Liver (tissue), 9 donors: ENCODE data around the gene CSAD. TPM values are rescaled to one million over a fixed set of nuclear protein-coding genes. Genes with fewer than 3 reads are reported as not detected.

Source experiments
- DNase-seq: peaks from one replicate; pipeline ENCODE4 v3.0.0-alpha.2; 2017; ENCODE audit warnings: low spot score
- H3K27ac ChIP-seq, 2 donors: one replicate each; pipeline ENCODE4 v1.7.0; 2013; ENCODE audit warnings: inconsistent platforms in 2 of 2, low read length in 2 of 2, control low read depth in 1 of 2, low read depth in 1 of 2, mild to moderate bottlenecking in 1 of 2
- H3K27me3 ChIP-seq, 4 donors: one replicate each; pipeline versions ENCODE4 v1.6.1 to v1.7.0; 2013; ENCODE audit warnings: low read length in 3 of 4, inconsistent platforms in 1 of 4, mild to moderate bottlenecking in 1 of 4, moderate library complexity in 1 of 4; ENCODE audit not compliant: control insufficient read depth in 4 of 4, insufficient read depth in 4 of 4
- H3K36me3 ChIP-seq, 4 donors: one replicate each; pipeline versions ENCODE4 v1.6.1 to v1.7.0; 2013; ENCODE audit warnings: low read length in 3 of 4, mild to moderate bottlenecking in 3 of 4, low read depth in 1 of 4, moderate library complexity in 1 of 4; ENCODE audit not compliant: control insufficient read depth in 4 of 4, insufficient read depth in 3 of 4
- H3K4me1 ChIP-seq, 4 donors: one replicate each; pipeline versions ENCODE4 v1.6.1 to v1.7.0; 2013; ENCODE audit warnings: low read length in 3 of 4, mild to moderate bottlenecking in 3 of 4, moderate library complexity in 1 of 4; ENCODE audit not compliant: control insufficient read depth in 4 of 4, insufficient read depth in 4 of 4
- H3K4me3 ChIP-seq, 3 donors: one replicate each; pipeline versions ENCODE4 v1.6.1 to v1.7.0; 2013; ENCODE audit warnings: low read length in 3 of 3, control low read depth in 1 of 3, low read depth in 1 of 3, mild to moderate bottlenecking in 1 of 3
- H3K9ac ChIP-seq, 2 donors: one replicate each; pipeline ENCODE4 v1.7.0; 2013; ENCODE audit warnings: low read length in 2 of 2, mild to moderate bottlenecking in 2 of 2, moderate library complexity in 2 of 2, control low read depth in 1 of 2, low read depth in 1 of 2
- H3K9me3 ChIP-seq, 4 donors: one replicate each; pipeline versions ENCODE4 v1.6.1 to v1.7.0; 2013; ENCODE audit warnings: low read length in 3 of 4; ENCODE audit not compliant: control insufficient read depth in 4 of 4
- ATF3 ChIP-seq: IDR thresholded peaks from 2 replicates; pipeline ENCODE4 v1.6.1; 2016; ENCODE audit warnings: antibody characterized with exemption
- CTCF ChIP-seq: fragments of 150-350 bp; IDR thresholded peaks from 2 replicates; pipeline ENCODE4 v1.5.1; 2017; ENCODE audit warnings: improper control_type of control experiment, low read depth, low read length; ENCODE audit not compliant: missing input control
- EGR1 ChIP-seq, 2 donors: IDR thresholded peaks; 2 replicates each; pipeline ENCODE4 v1.6.1; 2016 to 2018; ENCODE audit warnings: antibody characterized with exemption in 2 of 2, low read depth in 2 of 2
- FOXA1 ChIP-seq: IDR thresholded peaks from 2 replicates; pipeline ENCODE4 v1.6.1; 2016; ENCODE audit warnings: antibody characterized with exemption
- FOXA2 ChIP-seq: IDR thresholded peaks from 2 replicates; pipeline ENCODE4 v1.6.1; 2016; ENCODE audit warnings: antibody characterized with exemption
- GABPA ChIP-seq, 2 donors: IDR thresholded peaks in 1 of 2; conservative IDR thresholded peaks in 1 of 2; 2 replicates each; pipeline ENCODE4 v1.6.1; 2016; ENCODE audit warnings: antibody characterized with exemption in 2 of 2, mild to moderate bottlenecking in 1 of 2, moderate library complexity in 1 of 2
- HNF4A ChIP-seq, 2 donors: conservative IDR thresholded peaks; 2 replicates each; pipeline ENCODE4 v1.6.1; 2016; ENCODE audit warnings: antibody characterized with exemption in 2 of 2, mild to moderate bottlenecking in 2 of 2
- HNF4G ChIP-seq: IDR thresholded peaks from 2 replicates; pipeline ENCODE4 v1.6.1; 2016; ENCODE audit warnings: antibody characterized with exemption
- JUND ChIP-seq, 2 donors: IDR thresholded peaks; 2 replicates each; pipeline ENCODE4 v1.6.1; 2016; ENCODE audit warnings: antibody characterized with exemption in 2 of 2
- MAX ChIP-seq: IDR thresholded peaks from 2 replicates; pipeline ENCODE4 v1.6.1; 2016; ENCODE audit warnings: antibody characterized with exemption
- NR2F2 ChIP-seq: IDR thresholded peaks from 2 replicates; pipeline ENCODE4 v1.6.1; 2016; ENCODE audit warnings: antibody characterized with exemption
- RAD21 ChIP-seq, 2 donors: IDR thresholded peaks; 2 replicates each; pipeline ENCODE4 v1.6.1; 2016; ENCODE audit warnings: antibody characterized with exemption in 2 of 2, mild to moderate bottlenecking in 2 of 2
- REST ChIP-seq: IDR thresholded peaks from 2 replicates; pipeline ENCODE4 v1.6.1; 2016; ENCODE audit warnings: antibody characterized with exemption, mild to moderate bottlenecking
- RXRA ChIP-seq, 2 donors: IDR thresholded peaks; 2 replicates each; pipeline ENCODE4 v1.6.1; 2017 to 2018; ENCODE audit warnings: antibody characterized with exemption in 2 of 2, mild to moderate bottlenecking in 1 of 2
- SP1 ChIP-seq: IDR thresholded peaks from 2 replicates; pipeline ENCODE4 v1.6.1; 2018; ENCODE audit warnings: antibody characterized with exemption, mild to moderate bottlenecking
- TAF1 ChIP-seq: conservative IDR thresholded peaks from 2 replicates; pipeline ENCODE4 v1.6.1; 2016; ENCODE audit warnings: antibody characterized with exemption, mild to moderate bottlenecking
- YY1 ChIP-seq: IDR thresholded peaks from 2 replicates; pipeline ENCODE4 v1.6.1; 2016; ENCODE audit warnings: antibody characterized with exemption, mild to moderate bottlenecking
- ZBTB33 ChIP-seq: IDR thresholded peaks from 2 replicates; pipeline ENCODE4 v1.6.1; 2016; ENCODE audit warnings: antibody characterized with exemption
- WGBS: extraction: QIAGEN DNeasy Blood & Tissue Kit; methylation state at CpG from one replicate; pipeline ENCODE4 v1.1.7; 2013; 5-methylcytosine and 5-hydroxymethylcytosine counted together
- polyA plus RNA-seq, 2 donors: library from polyadenylated mRNA; stranded (reverse) in 1 of 2; unstranded in 1 of 2; fragments of 200-250 nt in 1 of 2; fragments of >200 nt in 1 of 2; fragmentation: Nextera tagmentation in 1 of 2; extraction: Ambion mirVana in 1 of 2; gene quantifications; one replicate each; pipeline versions ENCODE4 v1.2.1 to v1.2.3, GENCODE V29; 2013 to 2015
- total RNA-seq, 2 donors: library from RNA; depleted of rRNA; stranded (reverse); fragments of >200 nt; gene quantifications; one replicate each; pipeline ENCODE4 v1.2.3, GENCODE V29; 2014
- donor health status: healthy.
- donor health status: healthy.
- donor health status: healthy.
- donor health status: healthy.
- donor health status: healthy.

CSAD gene
- total and polyA plus RNA-seq, 4 donors, result 4.4 to 41.5 (median 35.1) TPM

- Histone ChIP-seq H3K4me3 (no peak overlapping the region), H3K9ac (no peak overlapping the region), H3K36me3 (no peaks in the 10 kb centered on the region), H3K27me3 (peaks cover 0 to 13% (median 0%) of the 10 kb centered on the region in 4 donors), H3K27ac (no peak overlapping the region), H3K4me1 (peaks cover 0 to 4% (median 2%) of the 10 kb centered on the region in 4 donors), H3K9me3 (no peaks in the 10 kb centered on the region)
- WGBS, result 68% methylated on average over 10 of the region's 10 CpGs
- DNase-seq, result no peak
- TF ChIP-seq MAX, result no peak
- no peak for TF ChIP-seq EGR1 (IDR thresholded peaks at IDR 0.05; ENCODE audit: low read depth in 2 of 2)
- no peak for TF ChIP-seq NR2F2
- TF ChIP-seq SP1, result no peak
- no peak for TF ChIP-seq TAF1
- TF ChIP-seq FOXA2, result no peak
- no peak for TF ChIP-seq JUND (IDR thresholded peaks at IDR 0.05)
- no peak for TF ChIP-seq YY1
- TF ChIP-seq ATF3, result no peak
- no peak for TF ChIP-seq CTCF
- TF ChIP-seq GABPA (IDR thresholded peaks at IDR 0.05 in 1 of 2, conservative IDR thresholded peaks at IDR 0.05 in 1 of 2), result no peak
- TF ChIP-seq HNF4A (conservative IDR thresholded peaks at IDR 0.05), result no peak
- no peak for TF ChIP-seq ZBTB33
- TF ChIP-seq RXRA (IDR thresholded peaks at IDR 0.05), result no peak
- TF ChIP-seq REST, result no peak
- no peak for TF ChIP-seq RAD21 (IDR thresholded peaks at IDR 0.05)
- TF ChIP-seq FOXA1, result no peak
- no peak for TF ChIP-seq HNF4G
Observed at GRCh38 chr12:53230108-53230845, 49.6 kb upstream of the CSAD start.
